HepG2 (cell line): ENCODE measurements around the gene IGFALS. TPM values are rescaled to one million over a fixed set of nuclear protein-coding genes. Genes with fewer than 3 reads are reported as not detected.
A peak's percentile ranks its signal among the peaks of the same experiment; 100 is the strongest.

Experiments
- ATAC-seq: fragments of 200-7000 bp; cut with Tn5 transposase; 3 replicates; pipeline ENCODE4 v1.9.1; 2020; ENCODE audit warnings: mild to moderate bottlenecking, moderate library complexity
- BruUV-seq: library from RNA; stranded (reverse); fragments of 400-500 nt; replicated peaks from 2 replicates; lab custom pipeline; 2021; lab: Mats Ljungman, UMichigan
- CTCF ChIA-PET: fragments of 300-600 bp; formaldehyde crosslinking; extraction: SDS; loops from one replicate; lab custom pipeline; 2021; ENCODE audit warnings: low total read pairs, inconsistent platforms, low intra/inter-chr PET ratio; lab: Yijun Ruan, JAX
- POLR2A ChIA-PET: fragments of 350-600 bp; sonication (Branson Sonifier 250); formaldehyde crosslinking; loops from one replicate; lab custom pipeline; 2020; ENCODE audit warnings: antibody characterized with exemption, inconsistent platforms; lab: Yijun Ruan, JAX
- DNase-seq: peaks from one replicate; pipeline ENCODE4 v3.0.0-alpha.2; 2015; ENCODE audit warnings: low spot score
- FAIRE-seq: peaks from 3 replicates; lab custom pipeline; 2011; peaks lifted over from hg19 to GRCh38; lab: Jason Lieb, UNC
- H2AFZ ChIP-seq: one replicate; pipeline ENCODE4 v1.6.1; 2011; ENCODE audit warnings: low read length, inconsistent platforms
- H3K27ac ChIP-seq: fragments of 300-600 bp; 3 replicates; pipeline ENCODE4 v1.8.0; 2011; ENCODE audit warnings: mixed run types, mild to moderate bottlenecking, mixed read lengths, low read length, inconsistent platforms; ENCODE audit not compliant: insufficient read depth; ENCODE audit errors: extremely low read length
- H3K27me3 ChIP-seq, 2 experiments: fragments of 200-600 bp in 1 of 2; 2 replicates in 1 of 2; 3 replicates in 1 of 2; pipeline versions ENCODE4 v1.6.0 to v1.8.0; 2011; ENCODE audit warnings: low read length in 2 of 2, mild to moderate bottlenecking in 2 of 2, moderate library complexity in 2 of 2, inconsistent platforms in 1 of 2; ENCODE audit not compliant: insufficient read depth in 2 of 2, control insufficient read depth in 1 of 2
- H3K36me3 ChIP-seq, 2 experiments: fragments of 200-600 bp in 1 of 2; replicated peaks in 1 of 2; 2 replicates in 1 of 2; 3 replicates in 1 of 2; pipeline versions ENCODE4 v1.5.1 to v1.8.0; 2011; ENCODE audit warnings: low read length in 2 of 2, inconsistent platforms in 1 of 2; ENCODE audit not compliant: insufficient read depth in 2 of 2, control insufficient read depth in 1 of 2
- H3K4me1 ChIP-seq: 2 replicates; pipeline ENCODE4 v1.5.1; 2012; ENCODE audit warnings: low read length, inconsistent platforms; ENCODE audit not compliant: insufficient read depth
- H3K4me2 ChIP-seq: 2 replicates; pipeline ENCODE4 v1.6.0; 2011; ENCODE audit warnings: low read depth, low read length, inconsistent platforms
- H3K4me3 ChIP-seq, 3 experiments: fragments of 200-600 bp in 1 of 3; sonication (generic), shearing (Covaris generic) in 1 of 3; replicated peaks in 1 of 3; 2 replicates each; pipeline ENCODE4 v1.5.1; 2011 to 2016; ENCODE audit warnings: low read length in 3 of 3, inconsistent platforms in 2 of 3, low read depth in 2 of 3, mild to moderate bottlenecking in 2 of 3, control low read depth in 1 of 3, mixed read lengths in 1 of 3; ENCODE audit not compliant: insufficient read depth in 1 of 3
- H3K79me2 ChIP-seq: one replicate; pipeline ENCODE4 v1.6.1; 2011; ENCODE audit warnings: low read length, inconsistent platforms; ENCODE audit not compliant: insufficient read depth
- H3K9ac ChIP-seq: 2 replicates; pipeline ENCODE4 v1.6.0; 2011; ENCODE audit warnings: mild to moderate bottlenecking, low read depth, low read length, inconsistent platforms; ENCODE audit not compliant: insufficient read depth
- H3K9me3 ChIP-seq: 2 replicates; pipeline ENCODE4 v1.5.1; 2012; ENCODE audit warnings: mild to moderate bottlenecking, low read length
- H4K20me1 ChIP-seq: 2 replicates; pipeline ENCODE4 v1.6.0; 2011; ENCODE audit warnings: inconsistent platforms, mild to moderate bottlenecking, low read length, moderate library complexity; ENCODE audit not compliant: insufficient read depth
- BRCA1 ChIP-seq: sonication (generic); formaldehyde crosslinking; IDR thresholded peaks from 2 replicates; pipeline ENCODE4 v1.4.0; 2020; ENCODE audit warnings: missing genetic modification reagents
- ETV6 ChIP-seq: sonication (generic); formaldehyde crosslinking; conservative IDR thresholded peaks from 2 replicates; pipeline ENCODE4 v1.4.0; 2020; ENCODE audit warnings: missing genetic modification reagents
- EZH2 ChIP-seq: conservative IDR thresholded peaks from 2 replicates; pipeline ENCODE4 v1.6.1; 2012; ENCODE audit warnings: mild to moderate bottlenecking, low read depth, low read length, moderate library complexity
- FOXK1 ChIP-seq: sonication (generic); formaldehyde crosslinking; IDR thresholded peaks from 2 replicates; pipeline ENCODE4 v1.4.0; 2020; ENCODE audit warnings: low read depth, missing genetic modification reagents, borderline replicate concordance
- KAT8 ChIP-seq: IDR thresholded peaks from 2 replicates; pipeline ENCODE4 v1.6.1; 2016; ENCODE audit warnings: missing genetic modification reagents, missing compliant biosample characterization
- KLF9 ChIP-seq: IDR thresholded peaks from 2 replicates; pipeline ENCODE4 v1.6.1; 2016; ENCODE audit warnings: low read depth
- SMAD9 ChIP-seq: sonication (generic); formaldehyde crosslinking; IDR thresholded peaks from 2 replicates; pipeline ENCODE4 v1.5.1; 2020; ENCODE audit warnings: mild to moderate bottlenecking, missing genetic modification reagents
- TBP ChIP-seq: sonication (generic); formaldehyde crosslinking; IDR thresholded peaks from 2 replicates; pipeline ENCODE4 v1.5.0; 2020; ENCODE audit warnings: missing genetic modification reagents
- TRIM24 ChIP-seq: sonication (generic); formaldehyde crosslinking; IDR thresholded peaks from 2 replicates; pipeline ENCODE4 v1.8.0; 2022; ENCODE audit warnings: mild to moderate bottlenecking, missing genetic modification reagents
- U2AF1 ChIP-seq: fragments of 200-400 bp; formaldehyde crosslinking; optimal IDR thresholded peaks from 2 replicates; pipeline ENCODE3; 2017; ENCODE audit warnings: mild to moderate bottlenecking, low read depth, low read length
- ZFY ChIP-seq: sonication (generic); formaldehyde crosslinking; IDR thresholded peaks from 2 replicates; pipeline ENCODE4 v1.4.0; 2020; ENCODE audit warnings: missing genetic modification reagents
- ZNF367 ChIP-seq: sonication (generic); formaldehyde crosslinking; IDR thresholded peaks from 2 replicates; pipeline ENCODE4 v1.4.0; 2020; ENCODE audit warnings: missing genetic modification reagents, borderline replicate concordance
- ZNF709 ChIP-seq: sonication (generic); formaldehyde crosslinking; IDR thresholded peaks from 2 replicates; pipeline ENCODE4 v1.5.0; 2020; ENCODE audit warnings: mild to moderate bottlenecking, missing genetic modification reagents
- ZNF75D ChIP-seq: sonication (generic); formaldehyde crosslinking; IDR thresholded peaks from 2 replicates; pipeline ENCODE4 v1.8.1; 2023; ENCODE audit warnings: missing genetic modification reagents, mild to moderate bottlenecking, borderline replicate concordance
- ZNF816 ChIP-seq: sonication (generic); formaldehyde crosslinking; IDR thresholded peaks from 2 replicates; pipeline ENCODE4 v1.8.0; 2022; ENCODE audit warnings: missing genetic modification reagents, mild to moderate bottlenecking, borderline replicate concordance
- ZSCAN20 ChIP-seq: sonication (generic); formaldehyde crosslinking; IDR thresholded peaks from 2 replicates; pipeline ENCODE4 v1.4.0; 2020; ENCODE audit warnings: missing genetic modification reagents, mild to moderate bottlenecking, borderline replicate concordance
- WGBS: methylation state at CpG from one replicate; pipeline ENCODE4 v1.1.6; 2017; ENCODE audit warnings: low lambda C conversion rate; 5-methylcytosine and 5-hydroxymethylcytosine counted together
- in situ Hi-C: cut with HindIII; loops from 2 replicates; pipeline ENCODE4 v1.10.0; 2017; ENCODE audit warnings: low pct_unique_long_range_greater_than_20kb; ENCODE audit not compliant: extremely low pct_ligation_motif_present
- intact Hi-C: fragments of 100-400 bp; cut with micrococcal nuclease; formaldehyde crosslinking; loops from one replicate; pipeline ENCODE4 v1.10.0; 2022; ENCODE audit not compliant: unreplicated experiment
- polyA plus RNA-seq, 8 experiments: library from polyadenylated mRNA; depleted of rRNA in 3 of 8; stranded (reverse) in 7 of 8; unstranded in 1 of 8; fragments of >200 nt; fragmentation: Illumina TruSeq in 4 of 8; extraction: Trizol in 4 of 8; gene quantifications; 2 replicates each; pipeline versions ENCODE4 v1.2.1 to v1.2.3, GENCODE V29; 2011 to 2016; ENCODE audit warnings: low read depth in 4 of 8, missing spikeins in 1 of 8, mixed read lengths in 1 of 8; ENCODE audit not compliant: insufficient read depth in 1 of 8
- total RNA-seq, 5 experiments: library from RNA; depleted of rRNA; stranded (reverse); fragments of >200 nt; fragmentation: Illumina TruSeq; extraction: Trizol; gene quantifications; 2 replicates each; pipeline ENCODE4 v1.2.3, GENCODE V29; 2016; ENCODE audit warnings: low read depth in 1 of 5
- TF ChIP-seq, protein P1 (sequence below): sonication (generic); formaldehyde crosslinking; IDR thresholded peaks from 2 replicates; pipeline ENCODE4 v1.4.0; 2020; ENCODE audit warnings: missing genetic modification reagents
- TF ChIP-seq, protein P2 (sequence below): sonication (generic); formaldehyde crosslinking; IDR thresholded peaks from 2 replicates; pipeline ENCODE4 v1.4.0; 2020; ENCODE audit warnings: missing genetic modification reagents; ENCODE audit errors: not compliant biosample characterization
- TF ChIP-seq, protein P3 (sequence below), 2 experiments: fragments of 450-650 bp in 1 of 2; sonication (generic) in 1 of 2; formaldehyde crosslinking; IDR thresholded peaks; 2 replicates each; pipeline versions ENCODE4 v1.5.0 to v1.8.0; 2020 to 2022; ENCODE audit warnings: mild to moderate bottlenecking in 1 of 2, missing genetic modification reagents in 1 of 2

IGFALS gene
- total and polyA plus RNA-seq, 2 of the 13 experiments (the other 11 are each of a cell fraction or from before 2014, with no cell fraction given) = 0.34 to 2.4 TPM

DNA sequence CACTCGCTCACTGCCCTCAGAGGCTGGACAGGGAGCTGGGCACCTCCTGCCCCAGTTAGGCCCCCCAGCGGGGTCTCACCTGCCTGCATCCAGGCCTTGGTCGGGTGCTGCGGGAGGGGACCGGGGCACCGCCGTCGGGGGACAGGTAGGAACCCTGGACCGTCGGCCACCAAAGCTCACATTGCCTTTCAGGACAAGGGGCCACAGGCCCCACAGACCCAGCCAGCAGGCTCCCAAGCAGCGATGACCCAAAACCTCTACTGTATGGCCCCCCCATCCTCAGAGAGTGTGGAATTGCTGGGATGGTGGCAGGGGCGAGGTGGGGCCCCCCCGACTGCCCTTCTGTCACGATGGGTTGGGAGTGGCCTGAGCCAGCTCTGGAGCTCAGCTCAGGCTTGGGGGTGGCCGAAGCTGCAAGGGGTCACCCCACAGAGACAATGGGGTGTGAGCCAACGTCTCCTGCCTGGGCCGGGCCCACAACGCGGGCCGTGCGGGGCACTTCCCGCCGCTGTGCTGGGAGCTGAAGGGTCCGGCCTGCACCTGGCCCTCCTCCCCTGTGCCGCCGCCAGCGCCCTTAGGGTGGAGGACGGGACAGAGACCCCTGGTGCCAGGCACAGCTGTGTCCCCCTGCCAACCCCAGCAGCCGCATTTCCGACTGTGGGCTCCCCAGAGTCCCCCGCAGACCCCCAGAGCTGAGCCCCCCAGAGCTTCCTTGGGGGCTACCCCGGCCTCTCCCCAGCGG is 498 bp downstream of the IGFALS start:
- Histone ChIP-seq H3K9ac (no peak overlapping the region), H3K79me2 (no peaks in the 10 kb centered on the region), H3K4me2 (0 out of 2 replicates have a peak overlapping the region, but pooled peaks have one; percentile 92), H3K27ac (peak overlapping the region; percentile 65), H3K4me3 (peak overlapping the region in 1 of 3 experiments; percentile 75; a peak in 1 of 6 replicates), H2AFZ (no peak overlapping the region), H3K4me1 (peaks cover 25% of the 10 kb centered on the region), H3K27me3 (no peaks in the 10 kb centered on the region), H4K20me1 (no peaks in the 10 kb centered on the region), H3K9me3 (peaks cover 8% of the 10 kb centered on the region), H3K36me3 (0 out of 5 replicates have a peak, but pooled peaks cover 1 to 4% of the 10 kb centered on the region in 2 experiments)
- intact Hi-C loops = no loop called here
- in situ Hi-C loops = no loop called here
- CTCF ChIA-PET = interaction anchor here (1.7 kb wide), 1 partner anchor 20 kb away, joined by 4 read pairs; no protein-coding TSS in a partner anchor
- FAIRE-seq = no peak
- BruUV-seq = no TSS peak
- no peak for ATAC-seq
- no peak for DNase-seq
- WGBS = 91% methylated on average over 9 of the region's 33 CpGs
- POLR2A ChIA-PET = interaction anchor here (1.2 to 5.5 kb wide), 7 partner anchors 10 to 150 kb away, joined by 3 to 57 read pairs (median 4); partner anchors contain the start of genes EME2, MRPS34, MSRB1 and NUBP2
- TF ChIP-seq ZNF75D (CRISPR knock-in tag) = no peak
- TF ChIP-seq U2AF1 = no peak
- TF ChIP-seq ZNF816 = no peak
- TF ChIP-seq, protein P1, sequence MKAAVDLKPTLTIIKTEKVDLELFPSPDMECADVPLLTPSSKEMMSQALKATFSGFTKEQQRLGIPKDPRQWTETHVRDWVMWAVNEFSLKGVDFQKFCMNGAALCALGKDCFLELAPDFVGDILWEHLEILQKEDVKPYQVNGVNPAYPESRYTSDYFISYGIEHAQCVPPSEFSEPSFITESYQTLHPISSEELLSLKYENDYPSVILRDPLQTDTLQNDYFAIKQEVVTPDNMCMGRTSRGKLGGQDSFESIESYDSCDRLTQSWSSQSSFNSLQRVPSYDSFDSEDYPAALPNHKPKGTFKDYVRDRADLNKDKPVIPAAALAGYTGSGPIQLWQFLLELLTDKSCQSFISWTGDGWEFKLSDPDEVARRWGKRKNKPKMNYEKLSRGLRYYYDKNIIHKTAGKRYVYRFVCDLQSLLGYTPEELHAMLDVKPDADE = no peak
- TF ChIP-seq KLF9 (CRISPR knock-in tag) = no peak
- no peak for TF ChIP-seq SMAD9
- no peak for TF ChIP-seq ETV6 (CRISPR knock-in tag)
- no peak for TF ChIP-seq KAT8 (CRISPR knock-in tag)
- TF ChIP-seq ZNF709 (CRISPR knock-in tag) = no peak
- no peak for TF ChIP-seq TBP
- TF ChIP-seq ZNF367 (CRISPR knock-in tag) = no peak
- no peak for TF ChIP-seq ZFY (CRISPR knock-in tag)
- no peak for TF ChIP-seq ZSCAN20 (CRISPR knock-in tag)
- TF ChIP-seq TRIM24 (CRISPR knock-in tag) = no peak
- no peak for TF ChIP-seq FOXK1 (CRISPR knock-in tag)
- TF ChIP-seq BRCA1 = no peak
- TF ChIP-seq EZH2 = no peak
- TF ChIP-seq, protein P2, sequence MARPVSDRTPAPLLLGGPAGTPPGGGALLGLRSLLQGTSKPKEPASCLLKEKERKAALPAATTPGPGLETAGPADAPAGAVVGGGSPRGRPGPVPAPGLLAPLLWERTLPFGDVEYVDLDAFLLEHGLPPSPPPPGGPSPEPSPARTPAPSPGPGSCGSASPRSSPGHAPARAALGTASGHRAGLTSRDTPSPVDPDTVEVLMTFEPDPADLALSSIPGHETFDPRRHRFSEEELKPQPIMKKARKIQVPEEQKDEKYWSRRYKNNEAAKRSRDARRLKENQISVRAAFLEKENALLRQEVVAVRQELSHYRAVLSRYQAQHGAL (CRISPR knock-in tag) = no peak
- TF ChIP-seq, protein P3, sequence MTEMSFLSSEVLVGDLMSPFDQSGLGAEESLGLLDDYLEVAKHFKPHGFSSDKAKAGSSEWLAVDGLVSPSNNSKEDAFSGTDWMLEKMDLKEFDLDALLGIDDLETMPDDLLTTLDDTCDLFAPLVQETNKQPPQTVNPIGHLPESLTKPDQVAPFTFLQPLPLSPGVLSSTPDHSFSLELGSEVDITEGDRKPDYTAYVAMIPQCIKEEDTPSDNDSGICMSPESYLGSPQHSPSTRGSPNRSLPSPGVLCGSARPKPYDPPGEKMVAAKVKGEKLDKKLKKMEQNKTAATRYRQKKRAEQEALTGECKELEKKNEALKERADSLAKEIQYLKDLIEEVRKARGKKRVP (CRISPR knock-in tag; IDR thresholded peaks at IDR 0.05) = no peak
